GM12891 (cell line): ENCODE data around the gene PTGIS.

ENCODE experiments used
- PAX5 ChIP-seq: IDR thresholded peaks from 2 replicates; pipeline ENCODE4 v1.6.1; 2011; ENCODE audit warnings: low read length, moderate library complexity, mild to moderate bottlenecking; ENCODE audit not compliant: insufficient read depth, severe bottlenecking
- POLR2A ChIP-seq: IDR thresholded peaks from 2 replicates; pipeline ENCODE4 v1.6.1; 2011; ENCODE audit warnings: low read depth, low read length, control low read depth
- POLR2AphosphoS5 ChIP-seq: IDR thresholded peaks from 2 replicates; pipeline ENCODE4 v1.6.1; 2011; ENCODE audit warnings: low read depth, low read length, control low read depth
- POU2F2 ChIP-seq: IDR thresholded peaks from 2 replicates; pipeline ENCODE4 v1.6.1; 2011; ENCODE audit warnings: low read depth, mild to moderate bottlenecking, control low read depth, low read length, moderate library complexity
- SPI1 ChIP-seq: IDR thresholded peaks from 2 replicates; pipeline ENCODE4 v1.6.1; 2011; ENCODE audit warnings: low read depth, low read length, control low read depth
- TAF1 ChIP-seq: IDR thresholded peaks from 2 replicates; pipeline ENCODE4 v1.6.1; 2011; ENCODE audit warnings: low read depth, low read length, control low read depth

- TF ChIP-seq POLR2AphosphoS5 (no peak), TAF1 (no peak), POLR2A (no peak), SPI1 (no peak), PAX5 (no peak), POU2F2 (no peak)
Measured at GRCh38 chr20:49544535-49544934, 23.4 kb downstream of the PTGIS start.
